HUDEP-2 (cell line): ENCODE results near the gene ALCAM.

Source experiments
- DNase-seq, 76 experiments: peaks; one replicate each; lab custom pipeline; 2025; ENCODE audit not compliant: unreplicated experiment in 76 of 76; lab: John Stamatoyannopoulos, UW

Gene ALCAM

GRCh38 chr3:105355408-105356061 lies 11.2 kb upstream of the ALCAM start:
- no peak for DNase-seq

GRCh38 chr3:105356396-105356795 lies 10.3 kb upstream of the ALCAM start:
- no peak for DNase-seq

- no peak for DNase-seq
These were observed 9.7 kb upstream of the ALCAM start for GRCh38 chr3:105356988-105357387.

- no peak for DNase-seq
These were observed 7.5 kb upstream of the ALCAM start for GRCh38 chr3:105359098-105359762.

- no peak for DNase-seq
These were observed 6.7 kb upstream of the ALCAM start for GRCh38 chr3:105360003-105360402.

DNA sequence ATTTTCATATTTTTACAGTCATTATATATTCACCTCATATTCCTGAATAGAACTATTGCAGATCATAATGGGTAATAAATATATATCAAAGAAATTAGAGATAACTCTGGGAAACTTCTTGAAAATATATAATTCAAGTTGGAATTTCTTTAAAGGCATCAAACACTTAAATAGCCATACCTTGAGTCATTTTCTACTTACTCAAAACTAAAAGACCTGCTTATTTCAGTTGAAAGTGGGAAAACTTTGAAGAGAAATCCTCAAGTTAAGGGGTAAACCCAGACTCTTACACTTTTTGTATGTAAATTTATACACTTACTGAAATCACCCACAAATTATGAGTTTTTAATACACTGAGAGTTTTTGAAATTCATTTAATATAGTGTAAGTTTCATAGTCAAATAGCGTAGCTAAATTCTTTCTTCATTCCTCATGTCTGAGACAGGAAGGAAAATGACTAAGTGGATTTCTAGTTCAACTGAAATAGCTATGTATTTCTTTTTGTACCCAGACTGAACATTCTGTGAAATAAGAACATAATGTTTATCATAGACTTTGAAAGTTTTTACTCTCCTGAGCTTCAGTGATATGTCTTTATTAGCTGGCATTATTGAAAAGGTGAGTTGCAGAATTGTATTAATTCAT lies 4.6 kb upstream of the ALCAM start:
- no peak for DNase-seq

- no peak for DNase-seq
These were observed 2.6 kb upstream of the ALCAM start for GRCh38 chr3:105364128-105364527.

DNA sequence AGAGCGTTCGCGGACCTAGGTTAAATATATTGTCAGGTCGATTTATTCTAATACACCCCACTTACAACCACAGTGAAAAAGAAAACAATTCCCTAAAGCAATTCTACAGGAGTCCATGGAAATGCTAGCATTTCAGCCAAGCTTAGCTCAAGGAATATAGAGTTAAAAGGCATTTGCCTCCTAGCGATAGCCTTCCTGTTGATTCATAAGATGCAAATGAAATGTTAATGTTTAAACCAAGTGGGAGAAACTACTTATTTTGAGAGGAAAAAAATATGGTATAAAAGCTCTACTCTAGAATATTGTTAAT lies 1.7 kb upstream of the ALCAM start:
- no peak for DNase-seq

DNA sequence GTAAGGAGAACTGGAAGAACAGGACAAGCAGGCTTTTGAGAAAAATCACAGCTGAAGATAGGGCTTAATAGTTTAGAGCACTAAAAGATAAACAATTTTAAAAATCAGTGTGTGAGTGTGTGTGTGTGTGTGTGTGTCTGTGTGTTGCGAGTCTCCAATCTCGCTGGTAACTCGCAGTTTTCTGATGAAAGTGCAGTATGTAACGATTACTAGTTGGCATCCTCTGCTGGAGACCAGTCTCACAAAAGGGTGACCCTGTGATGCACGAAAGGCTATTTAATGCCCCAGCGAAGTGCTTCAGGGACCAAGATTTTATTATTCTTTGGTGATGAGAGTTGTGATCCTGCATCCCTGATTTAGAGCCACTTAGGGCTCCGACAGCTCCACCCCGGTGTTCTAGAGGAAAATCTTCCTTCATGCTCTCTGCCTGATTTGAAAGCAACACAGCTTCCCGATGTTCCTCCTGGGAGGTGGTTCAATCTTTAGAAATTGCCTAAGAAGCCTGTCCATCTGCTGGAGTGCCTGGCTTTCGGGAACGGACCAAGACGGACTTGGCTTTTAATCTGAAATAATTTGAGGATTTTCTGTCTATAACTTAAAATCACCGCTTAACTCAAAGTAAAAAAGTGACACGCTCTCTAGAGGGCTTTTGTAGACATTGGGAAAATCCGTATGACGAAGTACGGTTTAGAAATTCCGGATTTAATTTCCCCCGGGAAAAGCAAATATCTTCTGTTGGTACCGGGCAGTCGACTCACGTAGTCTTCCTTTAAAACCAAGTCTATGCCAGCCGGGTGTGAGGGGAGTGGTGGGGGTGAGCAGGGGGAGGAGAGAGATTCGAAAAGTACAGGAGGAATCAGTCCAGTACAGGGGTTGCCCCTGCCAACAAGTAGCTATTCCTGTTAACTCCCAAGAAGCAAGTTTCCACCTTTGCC lies 1.1 kb upstream of the ALCAM start:
- DNase-seq = no peak

GRCh38 chr3:105367063-105367405 lies 325 bp downstream of the ALCAM start:
- DNase-seq = peak in 1 of 76 experiments; percentile 16

DNA sequence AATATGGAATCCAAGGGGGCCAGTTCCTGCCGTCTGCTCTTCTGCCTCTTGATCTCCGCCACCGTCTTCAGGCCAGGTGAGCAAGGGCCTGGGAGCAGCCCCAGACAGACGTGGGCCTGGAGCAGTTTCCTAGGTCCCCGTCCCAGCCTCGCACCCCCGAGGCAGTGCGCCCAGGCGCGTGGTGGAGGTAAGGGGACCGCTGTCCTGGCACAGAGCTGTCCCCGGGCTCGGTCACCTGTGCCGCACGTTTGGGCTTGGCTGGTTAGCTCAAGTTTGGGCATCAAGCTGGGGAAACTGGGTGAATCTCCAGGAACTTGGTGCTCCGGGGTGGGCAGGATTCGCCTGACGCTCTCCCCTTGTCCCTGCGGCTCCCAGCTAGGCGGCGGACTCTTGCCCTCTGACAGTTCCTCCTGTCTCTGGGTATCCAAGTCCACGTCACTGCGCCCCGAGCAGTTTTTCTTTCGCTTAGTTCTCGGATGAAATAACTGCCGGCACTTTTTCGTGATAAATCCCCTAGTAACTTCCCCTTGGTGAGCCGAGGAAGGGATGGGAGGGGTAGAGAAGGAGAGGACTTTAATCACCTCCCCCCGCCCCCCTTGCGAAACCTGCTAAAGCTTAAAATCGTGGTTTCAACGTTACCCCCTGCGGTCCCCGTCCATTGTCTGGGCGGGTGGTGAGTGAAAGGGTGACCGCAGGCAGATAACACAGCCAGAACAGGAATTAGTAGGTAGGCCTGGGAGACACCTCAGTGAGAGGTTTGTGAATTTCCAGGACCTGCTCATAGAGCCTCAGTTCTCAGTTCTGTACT lies 901 bp downstream of the ALCAM start:
- DNase-seq = peak in 5 of 76 experiments; percentile 1 to 22 (median 1)

DNA sequence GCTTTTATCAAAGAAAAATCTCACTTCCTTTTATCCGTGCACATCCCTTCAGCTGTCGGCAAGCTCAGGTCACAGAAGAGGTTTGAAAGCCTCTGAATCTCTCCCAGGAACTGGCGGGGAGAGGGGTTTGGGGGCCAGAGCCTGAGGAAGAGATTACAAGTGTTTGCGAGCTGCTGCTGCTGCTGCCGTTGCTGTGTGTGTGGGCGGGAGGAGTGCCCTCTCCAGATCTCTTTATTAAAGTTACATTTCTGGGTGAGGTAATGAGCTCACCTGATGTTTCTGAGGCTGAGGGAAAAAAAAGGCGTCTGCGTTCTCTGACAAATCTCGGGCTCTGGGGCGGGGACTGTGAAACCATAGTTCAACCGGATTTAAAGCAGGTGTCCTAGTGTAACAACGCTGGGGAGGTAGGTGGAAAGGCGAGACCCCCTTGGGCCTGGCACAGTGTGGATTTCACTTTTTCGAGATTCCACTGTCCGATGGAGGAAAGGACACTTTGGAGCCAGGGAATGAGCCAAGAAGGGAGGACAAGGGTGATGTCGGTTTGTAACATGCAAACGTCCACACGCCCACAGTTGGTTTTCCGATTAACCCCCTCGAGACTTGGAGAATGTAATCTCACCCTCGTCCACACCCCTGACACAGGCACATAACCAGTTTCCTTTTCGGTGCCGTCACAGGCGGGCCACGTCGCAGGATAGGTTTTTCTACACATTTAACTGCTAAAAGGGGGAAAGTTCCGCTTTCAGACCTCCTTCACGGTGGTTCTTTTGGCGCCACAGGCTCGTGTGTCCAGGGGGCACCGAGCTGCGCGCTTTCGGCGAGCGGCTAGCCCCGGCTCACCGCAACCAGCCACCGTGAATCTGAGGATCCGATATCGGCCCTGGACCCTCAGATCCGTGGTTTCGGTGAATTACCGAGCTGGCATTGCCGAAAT lies 2.1 kb downstream of the ALCAM start:
- peak in 23 of 76 experiments; percentile 0 to 37 (median 11) for DNase-seq

DNA sequence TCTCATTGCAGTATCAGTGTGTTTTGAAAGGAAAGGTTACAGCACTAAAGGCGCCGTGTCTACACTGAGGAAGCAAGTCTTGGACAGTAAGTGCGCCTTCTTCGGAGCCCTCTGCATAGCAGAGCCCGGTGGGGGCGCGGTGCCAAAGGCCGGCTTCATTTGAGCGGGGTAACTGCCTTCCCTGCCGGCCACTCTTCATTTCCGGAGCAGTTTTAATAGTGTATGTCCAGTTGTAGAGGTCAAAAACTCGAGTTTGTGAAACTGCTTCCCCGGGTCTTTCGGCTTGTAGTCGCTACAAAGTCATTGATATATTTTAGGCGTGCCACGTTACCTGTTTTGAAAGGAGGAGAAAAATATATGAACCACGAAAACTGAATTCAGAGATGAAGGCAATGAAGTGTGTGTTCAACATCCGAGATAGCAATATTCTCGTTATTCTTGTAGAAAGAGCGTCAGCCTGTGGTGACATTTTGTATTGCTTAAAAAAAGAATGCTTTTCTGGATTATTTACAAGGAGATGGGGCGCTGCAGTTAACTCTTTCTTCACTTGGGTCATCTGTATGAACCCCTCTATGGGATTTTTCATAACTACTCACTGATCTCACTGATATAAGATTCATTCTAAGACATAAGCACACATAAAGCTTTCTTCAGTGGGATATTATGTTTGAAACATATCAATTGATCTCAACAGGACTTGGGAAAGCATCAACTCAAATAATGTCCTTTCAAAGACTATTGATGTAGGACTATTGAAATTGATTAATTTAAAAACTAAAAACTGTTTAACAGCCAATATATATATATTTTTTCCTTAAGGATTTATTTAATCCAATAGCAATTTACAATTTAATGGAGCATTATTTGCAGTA lies 3.0 kb downstream of the ALCAM start:
- peak in 46 of 76 experiments; percentile 0 to 66 (median 19) for DNase-seq

GRCh38 chr3:105373383-105373782 lies 6.7 kb downstream of the ALCAM start:
- DNase-seq = no peak

GRCh38 chr3:105375750-105376511 lies 9.2 kb downstream of the ALCAM start:
- DNase-seq = no peak

DNA sequence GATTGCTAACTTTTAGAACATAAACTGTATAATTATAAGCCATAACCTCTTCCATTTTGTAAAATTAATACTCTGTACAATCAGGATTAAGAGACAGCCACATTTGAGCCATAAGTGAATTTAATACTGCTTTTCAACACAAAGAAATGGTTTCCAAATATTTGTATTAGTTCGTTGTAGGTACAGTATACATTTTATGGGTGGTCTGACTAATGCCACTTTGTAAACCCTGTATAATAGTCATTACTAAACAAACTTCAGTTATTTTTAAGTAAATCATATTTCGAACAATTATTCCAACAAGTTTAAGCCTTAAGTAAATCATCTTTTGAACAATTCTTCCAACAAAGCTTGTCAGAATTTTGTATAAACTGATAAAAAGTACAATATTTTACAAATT lies 11.0 kb downstream of the ALCAM start:
- DNase-seq = no peak

GRCh38 chr3:105385179-105385578 lies 18.5 kb downstream of the ALCAM start:
- DNase-seq = no peak
